Skeletal muscle cell (primary cell): Measurements from ENCODE around the gene PIEZO2.
"Not testable (repeated sequence)": the region's sequence is repeated elsewhere in the genome, so short reads cannot be mapped to it uniquely, and the experiment has no call there.

Experiments
- DNase-seq: peaks from one replicate; pipeline ENCODE4 v3.0.0-alpha.2; 2010; ENCODE audit warnings: low read depth
- H3K4me3 ChIP-seq: 2 replicates; pipeline ENCODE4 v1.5.1; 2011; ENCODE audit warnings: low read depth, mild to moderate bottlenecking, control low read depth, low read length, moderate library complexity

PIEZO2 gene

GRCh38 chr18:10892786-10893185, 256.6 kb downstream of the PIEZO2 start:
- no peak overlapping the region for H3K4me3 ChIP-seq
- no peak for DNase-seq

GRCh38 chr18:10890022-10890421, 259.3 kb downstream of the PIEZO2 start:
- H3K4me3 ChIP-seq: no peak overlapping the region
- no peak for DNase-seq

GRCh38 chr18:10878703-10879102, 270.7 kb downstream of the PIEZO2 start:
- no peak for DNase-seq
- H3K4me3 ChIP-seq: no peak overlapping the region

- H3K4me3 ChIP-seq: no peak overlapping the region
- DNase-seq: no peak
Measured at GRCh38 chr18:10877987-10878386, 271.4 kb downstream of the PIEZO2 start.

- H3K4me3 ChIP-seq: no peak overlapping the region
- no peak for DNase-seq
Measured at GRCh38 chr18:10875811-10876210, 273.6 kb downstream of the PIEZO2 start.

GRCh38 chr18:10872304-10872703, 277.1 kb downstream of the PIEZO2 start:
- DNase-seq: no peak
- no peak overlapping the region for H3K4me3 ChIP-seq

- H3K4me3 ChIP-seq: no peak overlapping the region
- DNase-seq: no peak
Measured at GRCh38 chr18:10864722-10865121, 284.6 kb downstream of the PIEZO2 start.

GRCh38 chr18:10863026-10863425, 286.3 kb downstream of the PIEZO2 start:
- no peak for DNase-seq

GRCh38 chr18:10860928-10861327, 288.4 kb downstream of the PIEZO2 start:
- DNase-seq: no peak
- H3K4me3 ChIP-seq: no peak overlapping the region

More at GRCh38 chr18:10863026-10863425, 286.3 kb downstream of the PIEZO2 start:
- H3K4me3 ChIP-seq: no peak overlapping the region

GRCh38 chr18:10860382-10860781, 289.0 kb downstream of the PIEZO2 start:
- DNase-seq: no peak
- no peak overlapping the region for H3K4me3 ChIP-seq

- DNase-seq: no peak
Measured at GRCh38 chr18:10858477-10858876, 290.9 kb downstream of the PIEZO2 start.

GRCh38 chr18:10856132-10856531, 293.2 kb downstream of the PIEZO2 start:
- H3K4me3 ChIP-seq: no peak overlapping the region
- DNase-seq: no peak

More at GRCh38 chr18:10858477-10858876, 290.9 kb downstream of the PIEZO2 start:
- H3K4me3 ChIP-seq: no peak overlapping the region

- H3K4me3 ChIP-seq: no peak overlapping the region
- DNase-seq: no peak
Measured at GRCh38 chr18:10852385-10853303, 296.7 kb downstream of the PIEZO2 start.

- DNase-seq: peak; percentile 11
- no peak overlapping the region for H3K4me3 ChIP-seq
Measured at GRCh38 chr18:10851824-10852319, 297.5 kb downstream of the PIEZO2 start.

GRCh38 chr18:10850840-10851239, 298.5 kb downstream of the PIEZO2 start:
- no peak for DNase-seq
- H3K4me3 ChIP-seq: no peak overlapping the region

GRCh38 chr18:10850216-10850615, 299.2 kb downstream of the PIEZO2 start:
- DNase-seq: no peak
- no peak overlapping the region for H3K4me3 ChIP-seq

- no peak overlapping the region for H3K4me3 ChIP-seq
- no peak for DNase-seq
Measured at GRCh38 chr18:10847907-10848306, 301.5 kb downstream of the PIEZO2 start.

- DNase-seq: no peak
Measured at GRCh38 chr18:10847408-10847790, 302.0 kb downstream of the PIEZO2 start.

GRCh38 chr18:10846657-10847407, 302.5 kb downstream of the PIEZO2 start:
- no peak overlapping the region for H3K4me3 ChIP-seq
- no peak for DNase-seq

More at GRCh38 chr18:10847408-10847790, 302.0 kb downstream of the PIEZO2 start:
- no peak overlapping the region for H3K4me3 ChIP-seq

- not testable (repeated sequence) for DNase-seq, H3K4me3 ChIP-seq
Measured at GRCh38 chr18:10846035-10846434, 303.3 kb downstream of the PIEZO2 start.
